GM21576 (cell line): ENCODE results near the gene FCRLA.
"Not testable (repeated sequence)": the region's sequence is repeated elsewhere in the genome, so short reads cannot be mapped to it uniquely, and the experiment has no call there.

Experiments
- ATAC-seq: cut with Tn5 transposase; IDR thresholded peaks from one replicate; pipeline ENCODE4 v1.9.1; 2021; ENCODE audit warnings: mild to moderate bottlenecking, moderate library complexity; ENCODE audit not compliant: unreplicated experiment

Gene FCRLA

GRCh38 chr1:161705537-161705936 is 1.5 kb upstream of the FCRLA start:
- ATAC-seq = peak; percentile 30

- ATAC-seq = no peak
These were observed 932 bp upstream of the FCRLA start for GRCh38 chr1:161706113-161706481.

- no peak for ATAC-seq
These were observed 474 bp downstream of the FCRLA start for GRCh38 chr1:161707503-161707902.

- no peak for ATAC-seq
These were observed 2.3 kb downstream of the FCRLA start for GRCh38 chr1:161709373-161709772.

GRCh38 chr1:161710560-161710959 is 3.5 kb downstream of the FCRLA start:
- no peak for ATAC-seq

GRCh38 chr1:161718559-161719324 is 11.7 kb downstream of the FCRLA start:
- peak; percentile 51 for ATAC-seq

GRCh38 chr1:161719325-161719611 is 12.2 kb downstream of the FCRLA start:
- ATAC-seq = peak; percentile 18

GRCh38 chr1:161720422-161720821 is 13.4 kb downstream of the FCRLA start:
- ATAC-seq = no peak

- no peak for ATAC-seq
These were observed 14.1 kb downstream of the FCRLA start, which contains the start of gene FCRLB for GRCh38 chr1:161720956-161721737. Gene FCRLB, plus strand, starts transcription at chr1:161721544. Its CDS starts 1,129 bp downstream, at chr1:161722673.

GRCh38 chr1:161721738-161722343 is 14.8 kb downstream of the FCRLA start:
- no peak for ATAC-seq

- ATAC-seq = no peak
These were observed 15.4 kb downstream of the FCRLA start for GRCh38 chr1:161722406-161722805.

- no peak for ATAC-seq
These were observed 16.6 kb downstream of the FCRLA start for GRCh38 chr1:161723459-161724141.

GRCh38 chr1:161725258-161725907 is 18.4 kb downstream of the FCRLA start:
- not testable (repeated sequence) for ATAC-seq

- peak; percentile 26 for ATAC-seq
These were observed 19.0 kb downstream of the FCRLA start for GRCh38 chr1:161725908-161726472.

GRCh38 chr1:161726473-161727255 is 19.6 kb downstream of the FCRLA start:
- ATAC-seq = peak; percentile 37

- peak; percentile 13 for ATAC-seq
These were observed 20.4 kb downstream of the FCRLA start for GRCh38 chr1:161727256-161727924.

GRCh38 chr1:161728376-161729226 is 21.6 kb downstream of the FCRLA start:
- ATAC-seq = no peak

GRCh38 chr1:161730050-161730564 is 23.1 kb downstream of the FCRLA start:
- ATAC-seq = no peak
